B cell (primary cell): ENCODE data around the gene TRMU. TPM values are rescaled to one million over a fixed set of nuclear protein-coding genes. Genes with fewer than 3 reads are reported as not detected.

Experiments used
- ATAC-seq: fragments of 200-7000 bp; cut with Tn5 transposase; one replicate; pipeline ENCODE4 v1.10.0; 2021; ENCODE audit warnings: low read depth, mild to moderate bottlenecking, moderate number of reproducible peaks, moderate library complexity
- CTCF ChIA-PET: fragments of 350-600 bp; sonication (Branson Sonifier 250); formaldehyde crosslinking; loops from one replicate; lab custom pipeline; 2021; ENCODE audit warnings: antibody characterized with exemption, inconsistent platforms; lab: Charles Lee
- POLR2A ChIA-PET: fragments of 350-600 bp; sonication (Branson Sonifier 250); formaldehyde crosslinking; loops from one replicate; lab custom pipeline; 2021; ENCODE audit warnings: antibody characterized with exemption; lab: Charles Lee
- DNase-seq: peaks from one replicate; pipeline ENCODE4 v3.0.0; 2013
- H2AFZ ChIP-seq: 2 replicates; pipeline ENCODE4 v1.6.1; 2012; ENCODE audit warnings: mild to moderate bottlenecking, low read depth, low read length; ENCODE audit not compliant: insufficient read depth, poor library complexity, severe bottlenecking
- H3K27ac ChIP-seq, 2 donors: 1 replicate in 1 of 2; 2 replicates in 1 of 2; pipeline ENCODE4 v1.5.1; 2012 to 2013; ENCODE audit warnings: low read length in 2 of 2, mild to moderate bottlenecking in 2 of 2, moderate library complexity in 1 of 2
- H3K27me3 ChIP-seq, 4 experiments: fragments of 200-600 bp in 1 of 4; sonication (generic) in 1 of 4; replicated peaks in 1 of 4; 1 replicate in 2 of 4; 2 replicates in 2 of 4; pipeline versions ENCODE4 v1.6.1 to v1.7.0; 2013 to 2016; ENCODE audit warnings: low read length in 3 of 4, mild to moderate bottlenecking in 2 of 4, mixed read lengths in 1 of 4, moderate library complexity in 1 of 4; ENCODE audit not compliant: insufficient read depth in 4 of 4, control insufficient read depth in 3 of 4; ENCODE audit errors: control extremely low read depth in 1 of 4
- H3K36me3 ChIP-seq, 2 experiments: replicated peaks in 1 of 2; 1 replicate in 1 of 2; 2 replicates in 1 of 2; pipeline versions ENCODE4 v1.6.1 to v1.7.1; 2013; ENCODE audit warnings: low read length in 1 of 2; ENCODE audit not compliant: insufficient read depth in 2 of 2, control insufficient read depth in 1 of 2; ENCODE audit errors: control extremely low read depth in 1 of 2, extremely low read depth in 1 of 2
- H3K4me1 ChIP-seq, 2 donors: fragments of 200-600 bp in 1 of 2; sonication (generic) in 1 of 2; 1 replicate in 1 of 2; 2 replicates in 1 of 2; pipeline versions ENCODE4 v1.5.1 to v1.6.1; 2013 to 2017; ENCODE audit warnings: low read length in 2 of 2; ENCODE audit not compliant: control insufficient read depth in 2 of 2, insufficient read depth in 2 of 2
- H3K4me2 ChIP-seq: replicated peaks from 2 replicates; pipeline ENCODE3; 2012; ENCODE audit warnings: mild to moderate bottlenecking, low read depth, low read length; ENCODE audit not compliant: poor library complexity, severe bottlenecking
- H3K4me3 ChIP-seq, 5 experiments: fragments of 200-600 bp in 1 of 5; sonication (generic) in 1 of 5; 1 replicate in 3 of 5; 2 replicates in 2 of 5; pipeline versions ENCODE4 v1.5.1 to v1.7.0; 2011 to 2016; ENCODE audit warnings: low read length in 4 of 5, mild to moderate bottlenecking in 4 of 5, low read depth in 2 of 5, control low read depth in 1 of 5, moderate library complexity in 1 of 5; ENCODE audit not compliant: insufficient read depth in 1 of 5; ENCODE audit errors: control extremely low read depth in 1 of 5, extremely low read depth in 1 of 5
- H3K79me2 ChIP-seq: fragments of 200-600 bp; sonication (generic); one replicate; pipeline ENCODE4 v1.6.0; 2016; ENCODE audit warnings: low read length; ENCODE audit not compliant: control insufficient read depth, insufficient read depth
- H3K9ac ChIP-seq: fragments of 200-600 bp; sonication (generic); 2 replicates; pipeline ENCODE4 v1.6.1; 2017; ENCODE audit warnings: mild to moderate bottlenecking, low read length, moderate library complexity
- H3K9me3 ChIP-seq, 3 donors: one replicate each; pipeline versions ENCODE4 v1.6.1 to v1.7.1; 2013; ENCODE audit warnings: low read length in 2 of 3; ENCODE audit not compliant: control insufficient read depth in 2 of 3, insufficient read depth in 1 of 3; ENCODE audit errors: control extremely low read depth in 1 of 3
- H4K20me1 ChIP-seq: 2 replicates; pipeline ENCODE4 v1.6.0; 2012; ENCODE audit warnings: mild to moderate bottlenecking, low read length; ENCODE audit not compliant: insufficient read depth, control insufficient read depth, poor library complexity, severe bottlenecking
- H3K27ac Mint-ChIP-seq: one replicate; pipeline ENCODE4 v1.8.0; 2021; ENCODE audit warnings: mixed read lengths
- H3K27me3 Mint-ChIP-seq: one replicate; pipeline ENCODE4 v1.8.0; 2021; ENCODE audit warnings: mixed read lengths
- H3K4me1 Mint-ChIP-seq: one replicate; pipeline ENCODE4 v1.8.0; 2021; ENCODE audit warnings: mixed read lengths
- H3K4me3 Mint-ChIP-seq: one replicate; pipeline ENCODE4 v1.8.0; 2021; ENCODE audit warnings: mixed read lengths
- H3K9me3 Mint-ChIP-seq: one replicate; pipeline ENCODE4 v1.8.0; 2022; ENCODE audit warnings: mixed read lengths; ENCODE audit not compliant: insufficient read depth
- CTCF ChIP-seq: fragments of 200-600 bp; IDR thresholded peaks from one replicate; pipeline ENCODE4 v1.8.0; 2022; ENCODE audit warnings: antibody characterized with exemption, mild to moderate bottlenecking
- EZH2 ChIP-seq: IDR thresholded peaks from 2 replicates; pipeline ENCODE4 v1.6.1; 2012; ENCODE audit warnings: borderline replicate concordance, low read depth, mild to moderate bottlenecking, moderate library complexity, low read length; ENCODE audit not compliant: insufficient read depth, poor library complexity, severe bottlenecking
- WGBS: methylation state at CpG from one replicate; pipeline ENCODE4 v1.1.5; 2013; ENCODE audit warnings: missing lambda C conversion rate; ENCODE audit not compliant: insufficient coverage; 5-methylcytosine and 5-hydroxymethylcytosine counted together
- intact Hi-C: fragments of 100-400 bp; cut with micrococcal nuclease; formaldehyde crosslinking; loops from one replicate; pipeline ENCODE4 v1.10.0; 2022
- polyA plus RNA-seq: library from polyadenylated mRNA; depleted of rRNA; stranded (reverse); fragments of >200 nt; gene quantifications from 2 replicates; pipeline ENCODE4 v1.2.3, GENCODE V29; 2012
- total RNA-seq, 2 donors: library from RNA; stranded (reverse); fragments of 120-200 nt in 1 of 2; gene quantifications; 1 replicate in 1 of 2; 2 replicates in 1 of 2; pipeline versions ENCODE4 v1.2.3 to v1.2.4, GENCODE V29; 2013 to 2022

The TRMU gene
- total and polyA plus RNA-seq, 2 donors (not counting 1 experiment from before 2014, with no cell fraction given), result 51.0 to 76.9 TPM

GRCh38 chr22:46397514-46397913 is 62.0 kb downstream of the TRMU start:
- no peaks in the 10 kb centered on the region for H3K9me3 Mint-ChIP-seq
- intact Hi-C loops, result no loop called here
- H3K4me3 ChIP-seq, result no peak overlapping the region
- H3K27ac ChIP-seq, result no peak overlapping the region
- CTCF ChIA-PET, result interaction anchor here (0.5 kb wide), 1 partner anchor 132 kb away, joined by 4 read pairs; no protein-coding TSS in a partner anchor
- no peaks in the 10 kb centered on the region for H3K9me3 ChIP-seq
- POLR2A ChIA-PET, result no interaction called here
- H3K36me3 ChIP-seq, result peaks cover 0 to 56% of the 10 kb centered on the region in 2 experiments
- no peak for TF ChIP-seq EZH2
- no peak for TF ChIP-seq CTCF
- H3K9ac ChIP-seq, result no peak overlapping the region
- 98% methylated on average over 13 of the region's 18 CpGs for WGBS
- no peak overlapping the region for H3K27ac Mint-ChIP-seq
- no peaks in the 10 kb centered on the region for H3K27me3 ChIP-seq
- H3K4me1 ChIP-seq, result no peaks in the 10 kb centered on the region
- ATAC-seq, result no peak
- H3K4me1 Mint-ChIP-seq, result no peaks in the 10 kb centered on the region
- DNase-seq, result no peak
- H3K4me3 Mint-ChIP-seq, result no peak overlapping the region
- H3K27me3 Mint-ChIP-seq, result no peaks in the 10 kb centered on the region
- no peaks in the 10 kb centered on the region for H3K79me2 ChIP-seq
- no peak overlapping the region for H3K4me2 ChIP-seq
- no peaks in the 10 kb centered on the region for H4K20me1 ChIP-seq
- no peak overlapping the region for H2AFZ ChIP-seq

GRCh38 chr22:46397951-46398350 is 62.4 kb downstream of the TRMU start:
- no peak for DNase-seq
- Histone ChIP-seq H3K9ac (no peak overlapping the region), H3K27me3 (no peaks in the 10 kb centered on the region), H3K9me3 (no peaks in the 10 kb centered on the region), H3K79me2 (no peaks in the 10 kb centered on the region), H3K36me3 (peaks cover 0 to 55% of the 10 kb centered on the region in 2 experiments), H3K27ac (no peak overlapping the region), H3K4me1 (no peaks in the 10 kb centered on the region), H3K4me2 (no peak overlapping the region), H3K4me3 (no peak overlapping the region), H4K20me1 (no peaks in the 10 kb centered on the region), H2AFZ (no peak overlapping the region)
- H3K4me3 Mint-ChIP-seq, result no peak overlapping the region
- ChIA-PET CTCF (no interaction called here), POLR2A (no interaction called here)
- H3K4me1 Mint-ChIP-seq, result no peaks in the 10 kb centered on the region
- no peak for ATAC-seq
- TF ChIP-seq EZH2 (no peak), CTCF (no peak)
- H3K9me3 Mint-ChIP-seq, result no peaks in the 10 kb centered on the region
- WGBS, result 96% methylated on average over 18 of the region's 19 CpGs
- intact Hi-C loops, result no loop called here
- no peaks in the 10 kb centered on the region for H3K27me3 Mint-ChIP-seq
- no peak overlapping the region for H3K27ac Mint-ChIP-seq
